ENCODE data around the gene ORM2. TPM values are rescaled to one million over a fixed set of nuclear protein-coding genes. Genes with fewer than 3 reads are reported as not detected.

The ORM2 gene
- polyA plus RNA-seq, 5 donors, result 1.0 to 1.4 (median 1.3) TPM

DNA sequence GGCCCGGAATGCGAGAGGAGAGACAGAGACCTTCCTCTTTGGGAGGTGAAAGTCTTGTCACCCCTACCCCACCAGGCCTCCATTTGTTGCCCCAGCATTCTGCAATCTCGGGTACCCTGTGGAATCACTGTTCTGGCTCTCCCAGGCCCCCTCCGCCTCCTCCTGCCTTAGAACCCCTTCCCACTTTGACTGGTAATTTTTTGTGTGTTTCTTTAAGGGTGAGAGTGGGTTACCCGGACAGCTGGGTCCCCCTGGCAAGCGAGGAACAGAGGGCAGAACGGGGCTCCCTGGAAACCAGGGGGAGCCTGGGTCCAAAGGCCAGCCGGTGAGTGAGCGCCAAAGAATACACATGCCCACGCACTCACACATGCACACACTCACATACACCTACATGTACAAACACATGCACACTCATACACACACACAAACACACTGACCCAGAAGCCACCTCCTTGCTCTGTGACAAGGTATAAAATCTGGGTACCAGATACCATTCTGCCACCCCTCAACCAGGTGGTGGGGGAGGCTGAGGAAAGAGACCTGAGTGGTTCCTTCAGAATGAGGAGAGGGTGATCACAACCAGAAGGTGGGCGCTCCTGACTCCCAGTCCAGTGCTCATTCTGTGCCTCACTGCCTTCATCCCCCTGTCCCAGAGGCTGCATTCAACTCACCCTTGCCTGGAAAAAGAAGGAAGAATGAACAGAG lies 37.6 kb upstream of the ORM2 start:
- no peak for DNase-seq

GRCh38 chr9:114294664-114295063 lies 35.0 kb upstream of the ORM2 start:
- DNase-seq, result no peak

DNA sequence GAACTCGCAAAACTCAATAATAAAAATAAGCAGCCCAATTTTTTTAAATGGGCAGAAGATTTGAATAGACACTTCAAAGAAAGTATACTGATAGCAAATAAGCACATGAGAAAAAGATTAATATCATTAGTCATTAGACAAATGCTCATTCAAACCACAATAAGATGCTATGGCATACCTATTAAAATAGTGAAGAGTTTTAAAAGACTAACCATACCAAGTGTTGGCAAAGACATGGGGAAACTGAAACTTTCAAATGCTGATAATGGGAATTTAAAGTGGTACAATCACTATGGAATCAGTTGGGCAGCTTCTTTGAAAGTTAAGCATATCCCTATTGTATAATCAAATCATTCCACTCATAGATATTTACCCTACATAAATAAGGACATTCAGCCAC lies 33.3 kb upstream of the ORM2 start:
- no peak for DNase-seq

- no peak for DNase-seq
Measured at GRCh38 chr9:114299286-114300152, 30.1 kb upstream of the ORM2 start.

DNA sequence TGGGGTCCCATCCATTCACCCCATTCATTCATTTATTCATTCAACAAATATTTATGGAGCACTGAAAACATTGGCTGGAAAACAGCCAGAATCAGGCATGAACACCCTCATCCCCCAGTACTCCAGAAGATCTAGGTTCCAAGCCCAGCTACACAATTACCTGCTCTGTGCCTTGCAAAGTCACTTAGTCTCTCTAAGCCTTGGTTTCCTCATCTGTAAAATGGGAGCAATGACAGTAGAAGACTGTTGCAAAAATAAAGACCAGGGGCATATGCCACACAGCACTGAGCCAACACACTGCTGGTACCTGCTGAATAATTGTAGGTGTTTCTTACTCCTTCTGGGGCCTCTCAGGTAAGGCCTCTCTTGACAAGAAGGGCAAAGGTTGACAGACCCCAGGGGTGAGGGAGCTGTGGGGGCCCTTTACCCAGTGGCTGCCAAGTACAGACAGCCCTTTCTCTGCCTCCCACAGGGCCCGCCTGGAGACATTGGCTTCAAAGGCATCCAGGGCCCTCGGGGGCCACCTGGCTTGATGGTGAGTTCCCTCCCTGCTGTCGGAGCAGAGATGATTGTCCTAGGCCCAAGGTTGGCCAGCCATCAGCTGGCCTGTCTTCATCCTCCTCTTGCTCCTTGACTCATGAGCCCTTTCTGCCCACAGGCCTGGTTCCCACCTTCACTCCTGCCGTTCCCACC lies 29.4 kb upstream of the ORM2 start:
- no peak for DNase-seq

GRCh38 chr9:114300846-114301797 lies 28.5 kb upstream of the ORM2 start:
- DNase-seq, result no peak

DNA sequence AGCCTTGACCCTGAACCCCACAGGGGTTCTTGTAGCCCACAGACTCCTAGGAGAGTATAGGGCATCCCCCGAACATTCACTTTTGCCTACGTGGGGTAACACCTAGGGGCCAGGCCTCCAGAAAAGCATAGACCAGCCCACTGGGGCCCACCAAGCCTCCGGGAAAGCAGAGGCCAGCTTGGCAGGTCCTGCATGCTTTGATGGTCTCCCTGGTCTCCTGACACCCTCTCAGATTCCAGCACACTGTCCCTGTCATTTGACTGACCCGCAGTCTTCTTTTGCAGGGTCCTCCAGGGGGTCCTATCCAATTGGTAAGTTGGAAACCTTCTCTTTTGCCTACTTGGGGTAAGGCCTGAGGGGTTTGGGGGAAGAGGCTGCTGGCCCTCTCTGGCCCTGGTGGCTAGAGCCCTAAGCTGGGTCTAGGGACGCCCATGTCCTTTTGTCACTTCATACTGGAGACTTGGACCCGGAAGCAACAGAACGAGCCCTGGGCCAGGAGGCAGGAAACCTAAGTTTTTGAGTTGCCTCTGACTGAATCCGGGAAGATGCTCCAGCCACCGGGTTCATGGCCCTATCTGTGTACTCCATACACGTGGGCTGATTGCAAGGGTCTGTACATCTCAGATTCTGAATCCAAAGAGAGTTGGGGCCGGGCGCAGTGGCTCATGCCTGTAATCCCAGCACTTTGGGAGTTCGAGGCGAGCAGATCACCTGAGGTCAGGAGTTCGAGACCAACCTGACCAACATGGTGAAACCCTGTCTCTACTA lies 27.7 kb upstream of the ORM2 start:
- DNase-seq, result no peak

DNA sequence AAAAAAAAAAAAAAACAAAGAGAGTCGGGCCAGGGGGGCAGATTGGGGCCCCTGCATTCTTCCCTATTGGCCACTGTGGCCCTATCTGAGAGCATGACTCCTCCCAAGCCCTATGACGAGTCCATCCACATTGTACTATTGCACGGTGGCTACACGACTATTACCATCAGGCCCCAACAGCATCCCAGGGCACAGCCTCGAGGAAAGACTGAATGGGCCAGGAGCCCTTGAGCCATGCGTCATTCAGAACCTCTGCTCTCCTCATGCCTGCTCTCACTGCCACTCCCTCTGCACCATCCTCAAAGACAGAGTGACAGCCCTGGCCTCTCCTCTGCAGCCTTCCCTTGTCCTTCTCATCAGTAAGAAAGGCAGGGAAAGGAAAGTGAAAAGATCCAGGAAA lies 26.9 kb upstream of the ORM2 start:
- no peak for DNase-seq

- DNase-seq, result no peak
Measured at GRCh38 chr9:114303571-114303970, 26.1 kb upstream of the ORM2 start.

DNA sequence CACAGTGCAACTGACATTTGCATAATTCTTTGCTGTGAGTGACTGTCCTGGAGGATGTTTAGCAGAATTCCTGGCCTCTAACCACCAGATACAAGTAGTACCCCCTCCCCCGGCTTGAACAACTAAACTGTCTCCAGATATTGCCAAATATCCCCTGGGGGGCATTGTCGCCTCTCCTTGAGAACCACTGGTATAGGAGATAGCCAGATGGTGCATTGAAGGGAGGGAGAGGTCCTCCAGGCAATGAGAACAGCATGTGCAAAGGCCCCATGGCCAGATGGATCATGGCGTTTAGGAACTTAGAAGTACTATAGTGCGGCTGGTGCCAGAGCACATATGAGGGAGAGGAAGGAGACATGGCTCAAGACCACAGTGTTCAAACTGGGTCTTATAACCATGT lies 25.7 kb upstream of the ORM2 start:
- DNase-seq, result no peak

- no peak for DNase-seq
Measured at GRCh38 chr9:114304416-114305188, 25.1 kb upstream of the ORM2 start.

GRCh38 chr9:114307899-114308267 lies 21.8 kb upstream of the ORM2 start:
- DNase-seq, result no peak

- DNase-seq, result no peak
Measured at GRCh38 chr9:114308361-114308950, 21.2 kb upstream of the ORM2 start.

DNA sequence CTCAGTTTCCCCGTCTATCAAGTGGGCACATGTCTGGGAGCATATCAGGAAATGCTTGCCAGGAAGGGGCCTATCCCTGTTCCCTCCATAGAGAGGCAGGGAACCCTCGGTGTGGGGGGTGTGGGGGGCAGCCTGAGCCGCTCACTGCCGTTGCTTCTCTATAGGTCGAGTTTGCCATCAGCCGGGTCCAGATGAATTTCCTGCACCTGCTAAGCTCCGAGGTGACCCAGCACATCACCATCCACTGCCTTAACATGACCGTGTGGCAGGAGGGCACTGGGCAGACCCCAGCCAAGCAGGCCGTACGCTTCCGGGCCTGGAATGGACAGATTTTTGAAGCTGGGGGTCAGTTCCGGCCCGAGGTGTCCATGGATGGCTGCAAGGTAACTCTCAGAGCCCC lies 20.6 kb upstream of the ORM2 start:
- DNase-seq, result no peak

- no peak for DNase-seq
Measured at GRCh38 chr9:114310471-114311450, 18.9 kb upstream of the ORM2 start.

DNA sequence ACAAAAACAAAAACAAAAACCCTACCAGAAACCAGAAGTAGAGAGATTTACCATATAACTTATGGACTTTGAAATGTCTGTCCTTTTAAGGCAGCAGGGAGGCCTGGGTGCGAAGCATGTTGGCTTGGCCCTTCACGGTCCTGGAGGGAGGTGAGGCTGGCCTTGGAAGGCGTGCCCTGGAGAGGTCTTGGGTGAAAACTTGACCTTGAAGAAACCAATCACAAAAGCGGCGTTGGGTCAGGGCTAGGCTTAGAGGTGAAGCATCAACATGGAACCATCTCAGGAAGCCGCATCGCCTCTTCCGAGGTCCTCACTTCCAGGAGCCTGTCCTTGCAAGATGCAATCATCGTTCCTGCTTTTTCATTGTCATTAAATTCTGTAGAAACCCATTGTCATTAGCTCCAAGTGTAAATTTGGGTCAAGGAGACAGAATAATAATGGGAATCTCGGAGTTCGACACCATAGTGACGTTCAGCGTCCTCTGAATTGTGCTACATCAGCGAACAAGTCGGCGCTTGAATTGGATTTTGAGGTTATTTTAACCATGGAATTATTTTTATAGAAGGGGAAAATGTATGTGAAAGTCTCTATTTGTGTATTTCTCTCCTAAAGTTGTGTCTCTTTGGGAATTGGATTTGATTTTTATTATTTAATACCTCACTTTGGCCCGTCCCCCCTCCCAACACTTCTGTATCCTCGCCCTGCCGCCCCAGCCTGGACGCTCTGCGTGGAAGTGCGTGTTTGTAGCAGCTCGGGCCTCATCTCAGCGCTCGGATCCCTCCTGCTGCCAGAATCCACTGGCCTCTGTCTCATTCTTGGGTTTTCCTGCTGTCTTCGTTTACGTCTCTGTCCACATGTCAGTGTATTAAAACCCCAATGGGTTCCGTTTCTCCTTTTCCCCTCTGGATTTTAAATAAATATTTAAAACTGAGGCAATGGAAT lies 17.8 kb upstream of the ORM2 start:
- DNase-seq, result no peak

GRCh38 chr9:114312513-114312875 lies 17.2 kb upstream of the ORM2 start:
- DNase-seq, result no peak
